Measurements from ENCODE around the gene B4GALNT3.

GRCh38 chr12:507391-507796 lies 47.7 kb downstream of the B4GALNT3 start:
- TF ChIP-seq CTCF (IDR thresholded peaks at IDR 0.05) (no peak), TCF7L2 (IDR thresholded peaks at IDR 0.05; ENCODE audit: low read depth, low read length) (no peak), SIN3A (IDR thresholded peaks at IDR 0.05; ENCODE audit: borderline replicate concordance, insufficient read depth, low read depth, low read length) (no peak), POLR2AphosphoS5 (IDR thresholded peaks at IDR 0.05; ENCODE audit: low read depth, low read length) (no peak), REST (IDR thresholded peaks at IDR 0.05; ENCODE audit: insufficient read depth in 1 of 2, low read depth in 2 of 2, low read length in 1 of 2) (no peak)
